ENCODE data around the gene CACNA1S. TPM values are rescaled to one million over a fixed set of nuclear protein-coding genes. Genes with fewer than 3 reads are reported as not detected.

Gene CACNA1S
- total and polyA plus RNA-seq, 12 donors: under 0.01 to 0.07 TPM; not detected in 10

- TF ChIP-seq POLR2A (IDR thresholded peaks at IDR 0.05) (no peak), CTCF (IDR thresholded peaks at IDR 0.05) (no peak)
Measured at GRCh38 chr1:201054091-201054543, 58.1 kb downstream of the CACNA1S start.

GRCh38 chr1:201053155-201053860, 58.9 kb downstream of the CACNA1S start:
- DNase-seq: no peak
- H3K9me3 ChIP-seq (replicated peaks in 1 of 3): no peaks in the 10 kb centered on the region
- intact Hi-C loops (cut with DNase I): no loop called here
- H3K4me1 ChIP-seq (replicated peaks in 1 of 2): no peaks in the 10 kb centered on the region
- no peaks in the 10 kb centered on the region for H3K27me3 ChIP-seq
- no peaks in the 10 kb centered on the region for H3K36me3 ChIP-seq (replicated peaks in 1 of 2)
- H3K4me3 ChIP-seq: no peak overlapping the region
- no peak for TF ChIP-seq CTCF (IDR thresholded peaks at IDR 0.05)
- no peak for TF ChIP-seq POLR2A (IDR thresholded peaks at IDR 0.05)
- 83 to 93% (median 87%) methylated on average over 8 to 22 of the region's 22 CpGs for WGBS, 4 donors
- no peak overlapping the region for H3K27ac ChIP-seq

More at GRCh38 chr1:201054091-201054543, 58.1 kb downstream of the CACNA1S start:
- DNase-seq: no peak
- Histone ChIP-seq H3K9me3 (replicated peaks in 1 of 3) (no peaks in the 10 kb centered on the region), H3K4me1 (replicated peaks in 1 of 2) (no peaks in the 10 kb centered on the region), H3K4me3 (no peak overlapping the region), H3K27me3 (no peaks in the 10 kb centered on the region), H3K27ac (no peak overlapping the region), H3K36me3 (replicated peaks in 1 of 2) (no peaks in the 10 kb centered on the region)
- intact Hi-C loops (cut with DNase I): no loop called here
- 68 to 85% (median 77%) methylated on average over 9 to 10 of the region's 10 CpGs for WGBS, 4 donors

GRCh38 chr1:201051399-201051798, 60.8 kb downstream of the CACNA1S start:
- TF ChIP-seq POLR2A (IDR thresholded peaks at IDR 0.05) (no peak), CTCF (IDR thresholded peaks at IDR 0.05) (no peak)
- Histone ChIP-seq H3K9me3 (replicated peaks in 1 of 3) (no peaks in the 10 kb centered on the region), H3K36me3 (replicated peaks in 1 of 2) (no peaks in the 10 kb centered on the region), H3K27ac (no peak overlapping the region), H3K27me3 (no peaks in the 10 kb centered on the region), H3K4me3 (no peak overlapping the region), H3K4me1 (replicated peaks in 1 of 2) (no peaks in the 10 kb centered on the region)
- WGBS, 4 donors: 83 to 100% (median 89%) methylated on average over 2 of the region's 2 CpGs
- no peak for DNase-seq
- intact Hi-C loops (cut with DNase I): no loop called here

GRCh38 chr1:201050515-201051277, 61.5 kb downstream of the CACNA1S start:
- no peaks in the 10 kb centered on the region for H3K9me3 ChIP-seq (replicated peaks in 1 of 3)
- DNase-seq: no peak
- H3K36me3 ChIP-seq (replicated peaks in 1 of 2): no peaks in the 10 kb centered on the region
- no peak for TF ChIP-seq POLR2A (IDR thresholded peaks at IDR 0.05)
- no peak for TF ChIP-seq CTCF (IDR thresholded peaks at IDR 0.05)
- no peaks in the 10 kb centered on the region for H3K27me3 ChIP-seq
- intact Hi-C loops (cut with DNase I): no loop called here
- H3K4me3 ChIP-seq: no peak overlapping the region
- WGBS, 4 donors: 81 to 83% (median 82%) methylated on average over 4 to 5 of the region's 5 CpGs
- H3K27ac ChIP-seq: no peak overlapping the region
- no peaks in the 10 kb centered on the region for H3K4me1 ChIP-seq (replicated peaks in 1 of 2)
